GM12892 (cell line): ENCODE measurements around the gene GALNT2.

ENCODE experiments used
- POLR2A ChIP-seq: IDR thresholded peaks from 2 replicates; pipeline ENCODE4 v1.6.1; 2011; ENCODE audit warnings: low read depth, low read length, control low read depth
- POLR2AphosphoS5 ChIP-seq: IDR thresholded peaks from 2 replicates; pipeline ENCODE4 v1.6.1; 2011; ENCODE audit warnings: low read depth, low read length, control low read depth
- TAF1 ChIP-seq: IDR thresholded peaks from 2 replicates; pipeline ENCODE4 v1.6.1; 2011; ENCODE audit warnings: low read depth, mild to moderate bottlenecking, control low read depth, low read length, borderline replicate concordance

DNA sequence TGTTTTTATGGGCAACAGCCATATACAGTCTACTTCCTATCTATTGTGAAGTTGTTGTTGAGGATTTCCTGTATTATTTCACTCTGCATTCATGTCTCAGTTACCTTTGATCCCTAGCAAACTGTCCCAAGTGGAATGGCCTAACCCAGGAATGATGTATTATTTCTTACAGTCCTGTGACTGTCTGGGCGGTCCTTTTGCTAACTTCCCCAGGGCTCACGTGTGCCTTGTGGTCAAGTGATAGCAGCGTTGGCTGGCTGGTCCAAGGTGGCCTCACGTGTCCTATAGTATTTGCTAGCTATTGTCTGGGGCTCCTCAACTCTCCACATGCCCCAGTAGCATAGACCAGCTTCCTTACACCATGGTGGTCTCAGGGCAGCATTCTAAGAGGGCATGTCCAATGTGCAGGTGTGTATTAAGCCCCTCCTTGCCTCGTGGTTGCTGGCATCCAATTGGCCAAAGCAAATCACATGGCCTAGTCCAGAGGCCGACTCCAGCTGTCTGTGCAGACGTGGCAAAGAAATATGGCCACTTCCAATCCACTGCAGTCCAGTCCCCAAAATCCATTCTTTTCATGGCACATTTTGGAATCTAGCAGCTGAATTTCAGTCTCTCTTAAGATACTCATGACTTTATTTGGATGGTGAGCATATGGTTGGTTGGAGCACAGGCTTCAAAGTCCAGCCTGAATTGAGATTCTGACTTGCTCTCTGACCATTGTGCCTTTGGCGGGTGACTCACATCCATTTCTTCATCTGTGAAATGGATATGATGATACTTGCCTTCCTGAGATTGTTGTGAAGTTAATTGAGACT is 94.1 kb downstream of the GALNT2 start:
- TF ChIP-seq POLR2A (no peak), TAF1 (no peak), POLR2AphosphoS5 (no peak)
